ENCODE results near the gene RCSD1. TPM values are rescaled to one million over a fixed set of nuclear protein-coding genes. Genes with fewer than 3 reads are reported as not detected.
A peak's percentile ranks its signal among the peaks of the same experiment; 100 is the strongest.

RCSD1 gene
- total RNA-seq, 4 donors from 2014 or later = 2.4 to 8.7 (median 4.4) TPM

DNA sequence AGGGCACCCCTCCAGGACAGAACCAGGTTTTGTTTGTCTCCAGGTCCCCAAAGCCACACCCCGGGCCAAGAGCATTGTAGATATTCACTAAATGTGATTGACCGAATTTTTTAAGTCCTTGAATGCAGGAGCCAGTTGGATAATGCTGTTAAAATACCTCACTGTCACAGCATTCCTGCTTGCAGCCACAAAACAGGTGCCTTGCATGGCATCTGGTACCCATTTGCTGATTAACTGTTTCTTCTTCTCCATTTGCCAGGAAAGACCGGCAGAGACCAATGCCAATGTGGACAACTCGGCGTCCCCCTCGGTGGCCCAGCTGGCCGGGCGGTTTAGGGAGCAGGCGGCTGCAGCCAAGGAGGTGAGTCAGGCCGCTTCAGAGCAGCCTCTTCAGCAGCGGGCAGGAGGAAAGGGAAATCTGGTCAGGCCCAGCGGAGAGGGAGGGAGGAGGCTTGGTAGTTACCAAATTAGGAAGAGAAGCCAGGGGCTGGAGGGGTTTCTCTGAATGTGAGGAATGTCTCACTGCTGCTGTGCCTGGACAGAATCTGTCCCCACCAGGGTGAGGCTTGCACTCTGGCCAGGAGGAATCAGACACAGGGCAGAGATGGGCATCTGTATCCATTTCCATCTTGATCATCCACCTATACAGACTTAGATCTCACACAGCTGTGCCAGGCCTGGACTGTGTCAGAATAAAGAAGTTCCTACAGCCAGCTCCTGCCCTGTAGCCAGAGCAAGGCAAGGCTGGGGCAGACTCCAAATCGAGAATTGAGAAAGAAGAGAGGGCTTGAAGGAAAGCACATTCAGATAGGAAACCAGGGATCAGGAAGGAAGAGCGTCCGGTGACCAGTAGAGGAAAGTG lies 53.8 kb downstream of the RCSD1 start:
- 68 to 83% methylated on average over 15 of the region's 15 CpGs for WGBS, 2 donors
- TF ChIP-seq, protein P1, sequence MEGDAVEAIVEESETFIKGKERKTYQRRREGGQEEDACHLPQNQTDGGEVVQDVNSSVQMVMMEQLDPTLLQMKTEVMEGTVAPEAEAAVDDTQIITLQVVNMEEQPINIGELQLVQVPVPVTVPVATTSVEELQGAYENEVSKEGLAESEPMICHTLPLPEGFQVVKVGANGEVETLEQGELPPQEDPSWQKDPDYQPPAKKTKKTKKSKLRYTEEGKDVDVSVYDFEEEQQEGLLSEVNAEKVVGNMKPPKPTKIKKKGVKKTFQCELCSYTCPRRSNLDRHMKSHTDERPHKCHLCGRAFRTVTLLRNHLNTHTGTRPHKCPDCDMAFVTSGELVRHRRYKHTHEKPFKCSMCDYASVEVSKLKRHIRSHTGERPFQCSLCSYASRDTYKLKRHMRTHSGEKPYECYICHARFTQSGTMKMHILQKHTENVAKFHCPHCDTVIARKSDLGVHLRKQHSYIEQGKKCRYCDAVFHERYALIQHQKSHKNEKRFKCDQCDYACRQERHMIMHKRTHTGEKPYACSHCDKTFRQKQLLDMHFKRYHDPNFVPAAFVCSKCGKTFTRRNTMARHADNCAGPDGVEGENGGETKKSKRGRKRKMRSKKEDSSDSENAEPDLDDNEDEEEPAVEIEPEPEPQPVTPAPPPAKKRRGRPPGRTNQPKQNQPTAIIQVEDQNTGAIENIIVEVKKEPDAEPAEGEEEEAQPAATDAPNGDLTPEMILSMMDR (IDR thresholded peaks at IDR 0.05) = no peak
- TF ChIP-seq POLR2A (IDR thresholded peaks at IDR 0.05) = no peak
- no peak for DNase-seq (ENCODE audit: low spot score in 2 of 2)
- H3K4me3 ChIP-seq (ENCODE audit: low read depth, poor library complexity, severe bottlenecking) = no peak overlapping the region
- intact Hi-C loops (cut with DNase I; ENCODE audit: low total_unique reads) = no loop called here

DNA sequence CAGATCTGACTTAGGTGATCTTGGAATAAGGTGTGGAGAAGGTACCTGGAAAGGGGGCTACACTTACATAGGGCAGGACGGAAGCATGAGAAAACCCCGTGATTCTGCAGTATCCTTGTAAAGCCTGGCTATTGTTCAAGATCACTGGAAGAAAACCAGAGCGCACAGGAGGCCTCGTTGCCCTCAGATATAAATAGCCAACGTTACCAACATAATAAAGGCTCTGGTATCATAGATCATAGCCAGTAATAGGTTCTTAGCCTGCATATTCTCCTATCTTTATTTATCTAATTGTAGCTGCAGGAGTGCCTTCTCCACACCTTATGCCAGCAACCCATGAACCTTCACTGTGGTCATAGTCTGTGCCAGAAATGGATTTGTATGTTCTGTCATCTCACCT lies 55.8 kb downstream of the RCSD1 start:
- WGBS, 2 donors = 53 to 64% methylated on average over 5 of the region's 5 CpGs
- intact Hi-C loops (cut with DNase I; ENCODE audit: low total_unique reads) = loop anchor here (2.0 kb wide), 1 partner anchor 85 kb away; no protein-coding TSS in a partner anchor
- DNase-seq (ENCODE audit: low spot score in 2 of 2) = no peak
- H3K4me3 ChIP-seq (ENCODE audit: low read depth, poor library complexity, severe bottlenecking) = no peak overlapping the region
- TF ChIP-seq, protein P1 (IDR thresholded peaks at IDR 0.05) = no peak
- TF ChIP-seq POLR2A (IDR thresholded peaks at IDR 0.05) = no peak

DNA sequence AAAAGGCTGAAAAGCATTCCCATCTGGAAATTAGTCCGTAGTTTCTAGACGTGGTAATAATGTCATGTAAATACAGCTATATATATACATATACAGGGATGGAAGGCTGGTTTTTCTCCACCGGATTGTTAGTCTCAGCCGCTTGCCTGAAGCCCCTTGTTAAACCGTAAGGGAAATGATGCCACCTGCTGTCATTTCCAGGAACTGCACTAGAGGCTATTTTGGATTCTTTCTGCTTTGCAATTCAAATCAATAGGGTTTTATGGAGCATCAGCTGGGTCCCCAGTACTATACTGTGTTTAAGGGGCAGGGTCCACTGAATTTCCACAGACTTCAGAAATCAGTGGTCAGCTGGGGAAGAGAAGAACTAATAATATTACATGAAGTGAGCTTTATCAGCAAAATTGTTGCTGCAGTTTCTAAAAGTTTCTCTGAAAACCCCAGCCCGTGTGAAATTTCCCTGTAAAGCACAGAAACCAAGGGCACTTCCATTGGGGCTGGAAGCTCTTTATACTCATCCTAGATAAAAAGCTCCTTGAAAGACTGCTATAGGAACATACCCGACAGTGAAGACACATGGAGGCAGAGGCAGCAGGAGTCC lies 58.0 kb downstream of the RCSD1 start:
- TF ChIP-seq, protein P1 (IDR thresholded peaks at IDR 0.05) = peak in 1 of 3 donors; percentile 67
- no peak for TF ChIP-seq POLR2A (IDR thresholded peaks at IDR 0.05)
- WGBS, 2 donors = 19% methylated on average over 7 of the region's 7 CpGs
- peak; percentile 89 to 90 for DNase-seq (ENCODE audit: low spot score in 2 of 2)
- H3K4me3 ChIP-seq (ENCODE audit: low read depth, poor library complexity, severe bottlenecking) = no peak overlapping the region
- intact Hi-C loops (cut with DNase I; ENCODE audit: low total_unique reads) = loop anchor here (2.0 kb wide), 1 partner anchor 87 kb away; no protein-coding TSS in a partner anchor

DNA sequence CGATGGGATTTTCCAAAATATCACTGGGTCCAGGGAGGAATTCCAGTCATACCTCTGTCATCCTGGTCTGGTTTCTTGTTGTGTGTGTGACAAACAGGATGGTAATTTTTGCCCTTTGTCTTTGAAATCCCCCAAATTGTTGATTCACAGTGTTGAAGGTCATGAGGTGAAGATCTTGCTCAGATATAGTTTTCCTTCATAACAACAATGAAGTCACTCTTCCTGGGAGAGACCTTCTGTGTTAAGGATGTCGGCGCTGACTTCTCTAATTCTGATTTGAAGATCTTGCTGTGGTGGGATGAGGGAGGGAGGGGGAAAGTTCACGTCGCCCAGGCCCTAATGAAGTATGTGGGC lies 59.5 kb downstream of the RCSD1 start:
- TF ChIP-seq, protein P1 (IDR thresholded peaks at IDR 0.05) = no peak
- TF ChIP-seq POLR2A (IDR thresholded peaks at IDR 0.05) = no peak
- peak in 1 of 2 donors; percentile 37 for DNase-seq (ENCODE audit: low spot score in 2 of 2)
- H3K4me3 ChIP-seq (ENCODE audit: low read depth, poor library complexity, severe bottlenecking) = no peak overlapping the region
- 81 to 86% methylated on average over 5 of the region's 5 CpGs for WGBS, 2 donors
- intact Hi-C loops (cut with DNase I; ENCODE audit: low total_unique reads) = no loop called here

DNA sequence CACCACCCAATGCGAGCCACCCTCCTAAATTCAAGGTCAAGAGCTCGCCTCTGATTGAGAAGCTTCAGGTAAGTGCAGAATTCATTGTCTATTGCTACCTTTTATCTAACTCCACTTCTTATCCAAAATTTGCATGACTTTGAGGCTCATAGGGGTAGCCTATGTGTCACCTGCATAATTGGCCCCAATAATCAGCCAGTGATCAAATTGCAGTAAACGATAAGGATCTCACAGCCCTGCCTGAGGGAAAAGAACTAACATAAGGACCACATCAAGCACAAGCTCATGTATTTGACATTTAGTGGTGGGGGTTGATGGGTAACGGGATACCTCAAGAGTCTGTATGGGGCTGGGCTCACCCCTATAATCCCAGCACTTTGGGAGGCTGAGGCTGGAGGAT lies 60.0 kb downstream of the RCSD1 start:
- no peak for TF ChIP-seq POLR2A (IDR thresholded peaks at IDR 0.05)
- TF ChIP-seq, protein P1 (IDR thresholded peaks at IDR 0.05) = no peak
- WGBS, 2 donors = 80 to 84% methylated on average over 4 of the region's 4 CpGs
- intact Hi-C loops (cut with DNase I; ENCODE audit: low total_unique reads) = no loop called here

More for the DNA sequence above, 60.0 kb downstream of the RCSD1 start:
- no peak for DNase-seq (ENCODE audit: low spot score in 2 of 2)
- no peak overlapping the region for H3K4me3 ChIP-seq (ENCODE audit: low read depth, poor library complexity, severe bottlenecking)

All from lower leg skin (tissue), 4 donors.